ENCODE data around the gene TMEM132A.

The TMEM132A gene

DNA sequence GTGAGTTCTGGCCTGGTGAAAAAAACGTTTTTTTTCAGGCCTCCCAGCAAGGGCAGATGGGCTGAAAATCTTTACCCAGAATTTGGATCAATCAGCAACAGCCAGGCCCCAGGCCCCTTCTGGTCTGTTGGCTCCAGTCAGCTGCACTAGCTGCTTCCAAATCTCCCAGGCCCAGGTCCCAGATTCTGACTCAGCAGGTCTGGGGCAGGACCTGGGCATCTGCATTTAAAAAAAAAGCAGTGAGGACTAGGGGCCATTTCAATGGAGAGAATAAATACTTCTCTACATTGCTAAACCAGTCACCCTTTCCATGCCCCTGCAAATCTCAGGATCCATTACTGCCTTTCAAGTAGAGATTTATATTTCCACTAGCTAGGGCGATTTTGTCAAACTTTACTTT lies 23.4 kb downstream of the TMEM132A start:
- no peak for DNase-seq (ENCODE audit: low read depth)
- TF ChIP-seq, protein P1, sequence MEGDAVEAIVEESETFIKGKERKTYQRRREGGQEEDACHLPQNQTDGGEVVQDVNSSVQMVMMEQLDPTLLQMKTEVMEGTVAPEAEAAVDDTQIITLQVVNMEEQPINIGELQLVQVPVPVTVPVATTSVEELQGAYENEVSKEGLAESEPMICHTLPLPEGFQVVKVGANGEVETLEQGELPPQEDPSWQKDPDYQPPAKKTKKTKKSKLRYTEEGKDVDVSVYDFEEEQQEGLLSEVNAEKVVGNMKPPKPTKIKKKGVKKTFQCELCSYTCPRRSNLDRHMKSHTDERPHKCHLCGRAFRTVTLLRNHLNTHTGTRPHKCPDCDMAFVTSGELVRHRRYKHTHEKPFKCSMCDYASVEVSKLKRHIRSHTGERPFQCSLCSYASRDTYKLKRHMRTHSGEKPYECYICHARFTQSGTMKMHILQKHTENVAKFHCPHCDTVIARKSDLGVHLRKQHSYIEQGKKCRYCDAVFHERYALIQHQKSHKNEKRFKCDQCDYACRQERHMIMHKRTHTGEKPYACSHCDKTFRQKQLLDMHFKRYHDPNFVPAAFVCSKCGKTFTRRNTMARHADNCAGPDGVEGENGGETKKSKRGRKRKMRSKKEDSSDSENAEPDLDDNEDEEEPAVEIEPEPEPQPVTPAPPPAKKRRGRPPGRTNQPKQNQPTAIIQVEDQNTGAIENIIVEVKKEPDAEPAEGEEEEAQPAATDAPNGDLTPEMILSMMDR (IDR thresholded peaks at IDR 0.05; ENCODE audit: control insufficient read depth, extremely low read depth, insufficient read depth), result no peak
- no peak overlapping the region for H3K4me3 ChIP-seq (ENCODE audit: low read depth, low read length)

- TF ChIP-seq, protein P1 (IDR thresholded peaks at IDR 0.05; ENCODE audit: control insufficient read depth, extremely low read depth, insufficient read depth), result no peak
- no peak overlapping the region for H3K4me3 ChIP-seq (ENCODE audit: low read depth, low read length)
- no peak for DNase-seq (ENCODE audit: low read depth)
Observed at GRCh38 chr11:60948250-60948649, 24.0 kb downstream of the TMEM132A start.

DNA sequence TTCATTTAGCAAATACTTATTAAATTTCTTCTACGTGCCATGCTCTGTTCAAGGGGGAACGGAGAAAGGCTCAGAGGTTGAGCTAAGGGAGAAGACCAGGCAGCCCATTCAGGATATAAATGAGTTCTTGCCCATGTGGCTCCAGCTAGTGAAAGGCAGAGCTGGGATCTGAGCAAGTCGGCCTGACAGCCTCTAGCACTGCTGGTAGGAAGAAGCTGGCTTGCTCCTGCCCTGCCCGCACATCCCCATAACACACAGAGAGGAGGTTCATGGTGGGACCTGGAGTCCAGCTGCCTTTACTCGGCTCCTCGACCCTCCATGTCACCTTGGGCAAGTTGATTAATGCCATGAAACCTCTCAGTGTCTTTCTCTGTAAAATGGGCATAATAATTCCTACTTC lies 25.8 kb downstream of the TMEM132A start:
- H3K4me3 ChIP-seq (ENCODE audit: low read depth, low read length), result no peak overlapping the region
- TF ChIP-seq, protein P1 (IDR thresholded peaks at IDR 0.05; ENCODE audit: control insufficient read depth, extremely low read depth, insufficient read depth), result no peak
- no peak for DNase-seq (ENCODE audit: low read depth)

DNA sequence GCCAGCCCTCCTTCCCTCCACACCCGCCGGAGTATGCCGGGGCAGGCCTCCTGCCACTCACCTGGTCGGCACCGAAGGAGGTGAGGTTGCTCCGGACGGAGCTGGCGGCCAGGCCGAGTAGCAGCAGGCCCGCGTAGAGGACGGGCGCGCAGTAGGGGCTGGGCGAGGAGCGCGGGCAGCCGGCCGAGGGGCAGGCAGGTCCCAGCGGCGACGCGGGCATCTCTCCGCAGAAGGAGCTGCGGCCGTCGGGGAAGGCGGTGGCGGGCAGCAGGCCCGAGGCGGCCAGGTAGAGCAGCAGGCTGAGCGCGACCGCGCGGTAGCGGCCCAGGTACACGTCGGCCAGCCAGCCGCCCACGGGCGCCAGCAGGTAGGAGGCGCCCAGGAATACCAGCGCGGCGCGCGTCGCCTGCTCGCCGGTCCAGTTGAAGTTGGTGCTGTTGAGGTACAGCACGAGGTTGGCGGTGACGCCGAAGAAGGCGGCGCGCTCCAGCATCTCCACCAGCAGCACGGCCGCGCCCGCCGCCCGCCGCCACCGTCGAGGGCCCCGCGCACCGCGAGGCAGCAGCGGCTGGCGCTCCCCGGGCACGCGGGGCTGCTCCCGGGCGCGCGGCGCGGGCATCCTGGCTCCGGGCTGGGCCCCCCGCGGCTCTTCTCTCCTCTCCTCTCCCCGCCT lies 26.8 kb downstream of the TMEM132A start:
- H3K4me3 ChIP-seq (ENCODE audit: low read depth, low read length), result no peak overlapping the region
- DNase-seq (ENCODE audit: low read depth), result no peak
- TF ChIP-seq, protein P1 (IDR thresholded peaks at IDR 0.05; ENCODE audit: control insufficient read depth, extremely low read depth, insufficient read depth), result no peak

DNA sequence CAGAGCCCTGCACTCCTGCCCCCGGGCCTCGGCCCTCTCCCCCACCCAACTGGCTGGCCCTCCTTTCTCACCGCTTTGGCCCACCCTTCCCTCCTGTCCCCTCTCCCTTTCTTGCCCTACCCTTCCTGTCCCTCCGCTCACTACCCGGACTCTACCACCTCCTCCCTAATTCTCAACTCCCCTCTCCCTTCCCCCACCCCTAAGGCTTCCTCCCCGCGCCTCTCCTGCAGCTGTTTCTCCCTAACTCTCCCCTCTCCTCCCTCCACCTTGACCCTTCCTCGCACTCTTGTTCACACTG lies 27.3 kb downstream of the TMEM132A start:
- no peak overlapping the region for H3K4me3 ChIP-seq (ENCODE audit: low read depth, low read length)
- TF ChIP-seq, protein P1 (IDR thresholded peaks at IDR 0.05; ENCODE audit: control insufficient read depth, extremely low read depth, insufficient read depth), result no peak
- no peak for DNase-seq (ENCODE audit: low read depth)

GRCh38 chr11:60951904-60952741 lies 27.9 kb downstream of the TMEM132A start, which contains the start of gene SLC15A3:
TSS of gene SLC15A3 (minus strand) at chr11:60952176. CDS start at chr11:60951551, 625 bp downstream.
- TF ChIP-seq, protein P1 (IDR thresholded peaks at IDR 0.05; ENCODE audit: control insufficient read depth, extremely low read depth, insufficient read depth), result no peak
- no peak for DNase-seq (ENCODE audit: low read depth)
- no peak within 1 kb of the TSS for H3K4me3 ChIP-seq (ENCODE audit: low read depth, low read length)

All from LNCaP clone FGC (cell line).